ENCODE data around the gene AMOTL1. TPM values are rescaled to one million over a fixed set of nuclear protein-coding genes. Genes with fewer than 3 reads are reported as not detected.
A peak's percentile ranks its signal among the peaks of the same experiment; 100 is the strongest.
"Not testable (repeated sequence)": the region's sequence is repeated elsewhere in the genome, so short reads cannot be mapped to it uniquely, and the experiment has no call there.

Gene AMOTL1
- polyA plus RNA-seq, 6 donors from 2014 or later, result 0.07 to 0.15 TPM; not detected in 4

- peaks cover 0 to 4% (median 0%) of the 10 kb centered on the region in 7 donors for H3K9me3 Mint-ChIP-seq
- no peak for ATAC-seq (ENCODE audit: low read depth in 2 of 2)
- DNase-seq, result no peak
- no peaks in the 10 kb centered on the region for H3K36me3 Mint-ChIP-seq
- no peak overlapping the region for H3K4me3 Mint-ChIP-seq
- no peaks in the 10 kb centered on the region for H3K27me3 Mint-ChIP-seq
- H3K4me1 Mint-ChIP-seq, result no peaks in the 10 kb centered on the region
- no peak overlapping the region for H3K27ac Mint-ChIP-seq
These were observed 27.5 kb downstream of the AMOTL1 start for GRCh38 chr11:94795476-94796189.

GRCh38 chr11:94796190-94796580 is 28.0 kb downstream of the AMOTL1 start:
- Mint-ChIP-seq H3K4me3 (no peak overlapping the region), H3K27ac (no peak overlapping the region), H3K36me3 (no peaks in the 10 kb centered on the region), H3K4me1 (no peaks in the 10 kb centered on the region), H3K9me3 (peaks cover 0 to 4% (median 0%) of the 10 kb centered on the region in 7 donors), H3K27me3 (no peaks in the 10 kb centered on the region)
- ATAC-seq (ENCODE audit: low read depth in 2 of 2) (no peak), DNase-seq (no peak)

- ATAC-seq (ENCODE audit: low read depth in 2 of 2), result no peak
- no peaks in the 10 kb centered on the region for H3K4me1 Mint-ChIP-seq
- H3K27ac Mint-ChIP-seq, result no peak overlapping the region
- no peak for DNase-seq
- H3K27me3 Mint-ChIP-seq, result no peaks in the 10 kb centered on the region
- H3K4me3 Mint-ChIP-seq, result no peak overlapping the region
- peaks cover 0 to 3% (median 0%) of the 10 kb centered on the region in 7 donors for H3K9me3 Mint-ChIP-seq
- H3K36me3 Mint-ChIP-seq, result no peaks in the 10 kb centered on the region
These were observed 28.7 kb downstream of the AMOTL1 start for GRCh38 chr11:94796863-94797262.

GRCh38 chr11:94799726-94800125 is 31.6 kb downstream of the AMOTL1 start:
- H3K4me3 Mint-ChIP-seq, result no peak overlapping the region
- DNase-seq, result no peak
- H3K4me1 Mint-ChIP-seq, result no peaks in the 10 kb centered on the region
- ATAC-seq (ENCODE audit: low read depth in 2 of 2), result no peak
- H3K27me3 Mint-ChIP-seq, result no peaks in the 10 kb centered on the region
- H3K36me3 Mint-ChIP-seq, result no peaks in the 10 kb centered on the region
- H3K9me3 Mint-ChIP-seq, result no peaks in the 10 kb centered on the region
- H3K27ac Mint-ChIP-seq, result no peak overlapping the region

- no peaks in the 10 kb centered on the region for H3K36me3 Mint-ChIP-seq
- no peaks in the 10 kb centered on the region for H3K27me3 Mint-ChIP-seq
- H3K4me1 Mint-ChIP-seq, result no peaks in the 10 kb centered on the region
- no peak overlapping the region for H3K4me3 Mint-ChIP-seq
- no peak for ATAC-seq (ENCODE audit: low read depth in 2 of 2)
- DNase-seq, result no peak
- no peak overlapping the region for H3K27ac Mint-ChIP-seq
- no peaks in the 10 kb centered on the region for H3K9me3 Mint-ChIP-seq
These were observed 32.3 kb downstream of the AMOTL1 start for GRCh38 chr11:94800414-94800813.

GRCh38 chr11:94801866-94802460 is 33.8 kb downstream of the AMOTL1 start:
- Mint-ChIP-seq H3K4me1 (no peaks in the 10 kb centered on the region), H3K27me3 (no peaks in the 10 kb centered on the region), H3K9me3 (no peaks in the 10 kb centered on the region), H3K36me3 (no peaks in the 10 kb centered on the region), H3K4me3 (no peak overlapping the region), H3K27ac (no peak overlapping the region)
- DNase-seq (no peak), ATAC-seq (ENCODE audit: low read depth in 2 of 2) (no peak)

- no peak for DNase-seq
- Mint-ChIP-seq H3K27me3 (no peaks in the 10 kb centered on the region), H3K9me3 (no peaks in the 10 kb centered on the region), H3K4me1 (no peaks in the 10 kb centered on the region), H3K4me3 (no peak overlapping the region), H3K36me3 (no peaks in the 10 kb centered on the region), H3K27ac (no peak overlapping the region)
- no peak for ATAC-seq (ENCODE audit: low read depth in 2 of 2)
These were observed 34.3 kb downstream of the AMOTL1 start for GRCh38 chr11:94802501-94802900.

GRCh38 chr11:94803491-94803890 is 35.3 kb downstream of the AMOTL1 start:
- H3K27ac Mint-ChIP-seq, result no peak overlapping the region
- DNase-seq (no peak), ATAC-seq (ENCODE audit: low read depth in 2 of 2) (no peak)
- H3K4me3 Mint-ChIP-seq, result no peak overlapping the region
- no peaks in the 10 kb centered on the region for H3K27me3 Mint-ChIP-seq
- H3K4me1 Mint-ChIP-seq, result no peaks in the 10 kb centered on the region
- no peaks in the 10 kb centered on the region for H3K9me3 Mint-ChIP-seq
- no peaks in the 10 kb centered on the region for H3K36me3 Mint-ChIP-seq

GRCh38 chr11:94804874-94805273 is 36.7 kb downstream of the AMOTL1 start:
- H3K4me1 Mint-ChIP-seq, result no peaks in the 10 kb centered on the region
- no peaks in the 10 kb centered on the region for H3K27me3 Mint-ChIP-seq
- no peak overlapping the region for H3K27ac Mint-ChIP-seq
- H3K9me3 Mint-ChIP-seq, result no peaks in the 10 kb centered on the region
- no peak overlapping the region for H3K4me3 Mint-ChIP-seq
- H3K36me3 Mint-ChIP-seq, result no peaks in the 10 kb centered on the region
- DNase-seq (no peak), ATAC-seq (ENCODE audit: low read depth in 2 of 2) (no peak)

- Mint-ChIP-seq H3K36me3 (no peaks in the 10 kb centered on the region), H3K4me1 (peaks cover 0 to 5% (median 0%) of the 10 kb centered on the region in 3 donors), H3K9me3 (no peaks in the 10 kb centered on the region), H3K27me3 (no peaks in the 10 kb centered on the region), H3K27ac (no peak overlapping the region), H3K4me3 (no peak overlapping the region)
- ATAC-seq (ENCODE audit: low read depth in 2 of 2) (no peak), DNase-seq (no peak)
These were observed 37.9 kb downstream of the AMOTL1 start for GRCh38 chr11:94806014-94806413.

GRCh38 chr11:94806419-94806818 is 38.3 kb downstream of the AMOTL1 start:
- DNase-seq (no peak), ATAC-seq (ENCODE audit: low read depth in 2 of 2) (no peak)
- Mint-ChIP-seq H3K27ac (peak overlapping the region in 1 of 6 donors; percentile 37), H3K9me3 (no peaks in the 10 kb centered on the region), H3K4me1 (peaks cover 0 to 5% (median 0%) of the 10 kb centered on the region in 3 donors), H3K4me3 (no peak overlapping the region), H3K36me3 (no peaks in the 10 kb centered on the region), H3K27me3 (no peaks in the 10 kb centered on the region)

GRCh38 chr11:94809251-94809650 is 41.1 kb downstream of the AMOTL1 start:
- Mint-ChIP-seq H3K27ac (peak overlapping the region in 1 of 6 donors; percentile 12), H3K4me3 (no peak overlapping the region), H3K4me1 (peaks cover 0 to 5% (median 0%) of the 10 kb centered on the region in 3 donors), H3K27me3 (no peaks in the 10 kb centered on the region), H3K9me3 (peaks cover 0 to 1% (median 0%) of the 10 kb centered on the region in 7 donors), H3K36me3 (no peaks in the 10 kb centered on the region)
- ATAC-seq (ENCODE audit: low read depth in 2 of 2), result no peak
- DNase-seq, result no peak

- ATAC-seq (ENCODE audit: low read depth in 2 of 2), result not testable (repeated sequence)
These were observed 44.9 kb downstream of the AMOTL1 start for GRCh38 chr11:94812724-94813720.

More at GRCh38 chr11:94812724-94813720, 44.9 kb downstream of the AMOTL1 start:
- not testable (repeated sequence) for H3K36me3 Mint-ChIP-seq, DNase-seq, H3K27me3 Mint-ChIP-seq, H3K4me3 Mint-ChIP-seq, H3K4me1 Mint-ChIP-seq
- Mint-ChIP-seq H3K9me3 (peaks cover 0 to 14% (median 3%) of the 10 kb centered on the region in 7 donors), H3K27ac (peak overlapping the region in 1 of 6 donors; percentile 34)

Data from naive B cell (primary cell).